Large intestine (tissue), 12 donors: ENCODE data around the gene TSPAN33. TPM values are rescaled to one million over a fixed set of nuclear protein-coding genes. Genes with fewer than 3 reads are reported as not detected.
A peak's percentile ranks its signal among the peaks of the same experiment; 100 is the strongest.

Source experiments
- DNase-seq, 2 donors: peaks; one replicate each; pipeline versions ENCODE4 v3.0.0 to v3.0.0-alpha.2; 2013
- H3K27ac ChIP-seq: one replicate; pipeline ENCODE4 v1.5.1; 2013; ENCODE audit warnings: low read length
- H3K27me3 ChIP-seq: 2 replicates; pipeline ENCODE4 v1.6.1; 2013; ENCODE audit warnings: low read length; ENCODE audit not compliant: control insufficient read depth, insufficient read depth
- H3K36me3 ChIP-seq: 2 replicates; pipeline ENCODE4 v1.6.1; 2013; ENCODE audit warnings: low read length; ENCODE audit not compliant: control insufficient read depth, insufficient read depth
- H3K4me1 ChIP-seq: one replicate; pipeline ENCODE4 v1.6.1; 2013; ENCODE audit warnings: low read length; ENCODE audit not compliant: control insufficient read depth, insufficient read depth
- H3K4me3 ChIP-seq: one replicate; pipeline ENCODE4 v1.5.1; 2013; ENCODE audit warnings: low read length
- H3K9me3 ChIP-seq: one replicate; pipeline ENCODE4 v1.6.1; 2013; ENCODE audit warnings: mild to moderate bottlenecking, low read depth, low read length, moderate library complexity; ENCODE audit not compliant: control insufficient read depth
- WGBS: methylation state at CpG from one replicate; pipeline ENCODE4 v1.1.5; 2013; ENCODE audit warnings: low lambda C conversion rate; ENCODE audit not compliant: insufficient coverage; 5-methylcytosine and 5-hydroxymethylcytosine counted together
- long read RNA-seq, 11 donors: transcript quantifications; one replicate each; lab custom pipeline, GENCODE V29; 2026
- polyA plus RNA-seq: library from polyadenylated mRNA; unstranded; fragments of 120-200 nt; gene quantifications from one replicate; pipeline ENCODE4 v1.2.1, GENCODE V29; 2013

Gene TSPAN33
- 9.6 TPM for polyA plus RNA-seq
- long read RNA-seq, donor 1, transcript TSPAN33-201 (8 exons, 1,863 nt) = major isoform, 7 of 7 reads
- long read RNA-seq, donor 1, partial matches to known transcripts = 0 of 7 reads
- long read RNA-seq, donor 1, other reads (novel, unspliced or antisense) = 0 of 7 reads
- long read RNA-seq, donor 2, transcript TSPAN33-201 (8 exons, 1,863 nt) = major isoform, 9 of 10 reads
- long read RNA-seq, donor 2, partial matches to known transcripts = 0 of 10 reads
- long read RNA-seq, donor 2, other reads (novel, unspliced or antisense) = 0 of 10 reads
- long read RNA-seq, donor 3, transcript TSPAN33-201 (8 exons, 1,863 nt) = major isoform, 8 of 8 reads
- long read RNA-seq, donor 3, partial matches to known transcripts = 0 of 8 reads
- long read RNA-seq, donor 3, other reads (novel, unspliced or antisense) = 0 of 8 reads
- long read RNA-seq, donor 4 = 0 reads
- long read RNA-seq, donor 5, transcript TSPAN33-201 (8 exons, 1,863 nt) = major isoform, 5 of 5 reads
- long read RNA-seq, donor 5, partial matches to known transcripts = 0 of 5 reads
- long read RNA-seq, donor 5, other reads (novel, unspliced or antisense) = 0 of 5 reads
- long read RNA-seq, donor 6, partial matches to known transcripts = 0 of 4 reads
- long read RNA-seq, donor 6, other reads (novel, unspliced or antisense) = 0 of 4 reads
- long read RNA-seq, donor 7, partial matches to known transcripts = 0 of 1 reads
- long read RNA-seq, donor 7, other reads (novel, unspliced or antisense) = 0 of 1 reads
- long read RNA-seq, donor 8, partial matches to known transcripts = 0 of 3 reads
- long read RNA-seq, donor 8, other reads (novel, unspliced or antisense) = 0 of 3 reads
- long read RNA-seq, donor 9, partial matches to known transcripts = 0 of 3 reads
- long read RNA-seq, donor 9, other reads (novel, unspliced or antisense) = 0 of 3 reads
- long read RNA-seq, donor 10, transcript TSPAN33-201 (8 exons, 1,863 nt) = major isoform, 6 of 7 reads
- long read RNA-seq, donor 10, partial matches to known transcripts = 0 of 7 reads
- long read RNA-seq, donor 10, other reads (novel, unspliced or antisense) = 0 of 7 reads
- long read RNA-seq, donor 11, partial matches to known transcripts = 0 of 3 reads
- long read RNA-seq, donor 11, other reads (novel, unspliced or antisense) = 0 of 3 reads

GRCh38 chr7:129144095-129144833 lies at the start of gene TSPAN33:
TSS of gene TSPAN33 (plus strand) at chr7:129144707. CDS start at chr7:129144981, 274 bp downstream.
- Histone ChIP-seq H3K4me1 (peaks cover 5% of the 10 kb centered on the region), H3K36me3 (no peaks in the 10 kb centered on the region), H3K4me3 (peak within 1 kb of the TSS; percentile 50), H3K27ac (no peak within 1 kb of the TSS), H3K27me3 (peaks cover 19% of the 10 kb centered on the region), H3K9me3 (no peaks in the 10 kb centered on the region)
- WGBS = no CpG with 5 or more reads among the region's 43 CpGs
- peak; percentile 43 to 74 for DNase-seq

DNA sequence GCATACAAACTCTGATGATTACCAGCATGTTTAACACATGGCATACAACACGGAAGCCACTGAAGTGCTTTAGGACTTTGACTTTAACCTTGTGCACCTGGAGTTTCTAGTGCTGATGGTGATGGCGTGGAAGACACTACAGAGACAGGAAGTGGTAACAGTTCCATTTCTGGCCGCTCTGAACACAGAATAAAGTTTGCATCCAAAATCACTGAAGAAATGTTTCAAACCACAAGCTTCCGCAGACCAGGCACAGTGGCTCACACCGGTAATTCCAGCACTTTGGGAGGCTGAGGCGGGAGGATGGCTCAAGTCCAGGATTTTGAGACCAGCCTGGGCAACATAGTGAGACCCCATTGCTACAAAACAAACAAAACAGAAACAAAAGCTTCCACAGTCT lies 49.2 kb upstream of the TSPAN33 start:
- no peaks in the 10 kb centered on the region for H3K9me3 ChIP-seq
- H3K27me3 ChIP-seq = no peaks in the 10 kb centered on the region
- no peak overlapping the region for H3K27ac ChIP-seq
- DNase-seq = peak in 1 of 2 donors; percentile 58
- no peaks in the 10 kb centered on the region for H3K36me3 ChIP-seq
- no peak overlapping the region for H3K4me3 ChIP-seq
- WGBS = no CpG with 5 or more reads among the region's 6 CpGs
- peaks cover 4% of the 10 kb centered on the region for H3K4me1 ChIP-seq

DNA sequence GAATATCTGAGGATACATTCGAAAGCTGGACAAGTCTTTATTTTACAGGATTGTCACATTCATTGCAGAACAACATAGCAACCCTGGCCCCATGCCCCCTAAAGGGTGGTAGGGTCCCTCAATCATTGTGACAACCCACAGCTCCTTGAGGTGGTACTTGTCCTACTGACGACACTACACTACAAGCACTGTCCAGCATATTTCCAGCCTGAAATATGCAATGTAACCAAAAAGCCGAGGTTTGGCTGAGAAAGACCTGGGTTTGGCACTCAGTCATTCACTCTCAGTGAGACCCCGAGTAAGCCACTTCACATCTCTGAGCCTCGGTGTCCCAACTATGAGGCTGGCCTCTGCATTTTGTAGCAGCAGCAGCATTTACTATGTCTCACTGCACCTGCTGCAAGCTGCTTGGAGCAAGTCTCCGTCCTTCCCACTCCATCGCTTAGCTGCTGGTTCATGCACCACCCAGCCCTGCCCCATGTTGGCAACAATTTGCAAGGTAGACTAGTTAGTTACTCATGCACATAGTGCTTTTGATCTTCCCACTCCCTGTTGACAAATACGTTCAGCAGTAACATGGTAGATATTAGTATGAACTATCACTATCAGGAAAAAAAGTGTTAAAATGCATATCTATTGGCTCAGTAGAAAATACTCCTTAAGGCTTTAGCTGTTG lies 46.0 kb upstream of the TSPAN33 start:
- no peak for DNase-seq
- Histone ChIP-seq H3K27ac (no peak overlapping the region), H3K36me3 (no peaks in the 10 kb centered on the region), H3K4me1 (peaks cover 27% of the 10 kb centered on the region), H3K27me3 (no peaks in the 10 kb centered on the region), H3K9me3 (no peaks in the 10 kb centered on the region), H3K4me3 (no peak overlapping the region)
- no CpG with 5 or more reads among the region's 8 CpGs for WGBS

DNA sequence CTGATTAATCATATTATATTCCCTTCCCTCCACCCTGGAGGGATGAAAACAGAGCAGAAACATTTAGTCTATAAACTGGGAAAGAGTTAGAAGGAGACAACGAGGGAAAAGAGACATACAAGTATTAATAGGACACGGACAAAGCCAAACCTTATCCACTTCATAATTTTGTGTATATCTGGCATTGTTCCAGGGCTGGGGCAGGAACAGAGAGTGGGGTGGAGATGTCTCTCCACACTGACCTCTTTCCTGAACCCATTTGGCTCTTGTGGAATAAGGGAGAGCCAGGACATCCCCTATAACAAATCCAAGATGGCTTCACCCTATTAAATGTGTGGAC lies 43.7 kb upstream of the TSPAN33 start:
- Histone ChIP-seq H3K27me3 (no peaks in the 10 kb centered on the region), H3K4me3 (no peak overlapping the region), H3K27ac (peak overlapping the region; percentile 85), H3K9me3 (no peaks in the 10 kb centered on the region), H3K4me1 (peaks cover 35% of the 10 kb centered on the region), H3K36me3 (no peaks in the 10 kb centered on the region)
- no peak for DNase-seq
- no CpG with 5 or more reads among the region's 2 CpGs for WGBS

DNA sequence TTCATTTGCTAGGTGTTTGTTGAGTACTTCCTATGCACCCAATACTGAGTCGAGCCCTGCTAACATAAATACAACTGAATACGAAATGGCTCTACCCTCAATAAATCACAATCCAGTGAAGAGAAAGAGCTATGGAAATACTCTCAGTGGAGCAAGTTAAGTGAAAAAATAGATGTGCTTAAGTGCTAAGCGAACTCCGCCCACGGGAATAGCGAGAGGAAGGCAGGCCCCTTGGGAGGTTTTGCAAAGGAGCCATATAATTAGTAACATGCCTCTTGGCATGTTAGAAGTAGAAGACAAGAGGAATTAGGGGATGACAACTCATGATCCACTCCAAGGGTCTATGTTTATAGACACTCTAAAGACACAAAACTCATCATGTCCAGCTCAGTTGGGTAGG lies 42.8 kb upstream of the TSPAN33 start:
- no peaks in the 10 kb centered on the region for H3K36me3 ChIP-seq
- H3K4me1 ChIP-seq = peaks cover 35% of the 10 kb centered on the region
- no peaks in the 10 kb centered on the region for H3K27me3 ChIP-seq
- WGBS = 67% methylated on average over 1 of the region's 6 CpGs
- H3K9me3 ChIP-seq = no peaks in the 10 kb centered on the region
- peak overlapping the region; percentile 85 for H3K27ac ChIP-seq
- DNase-seq = peak in 1 of 2 donors; percentile 13
- no peak overlapping the region for H3K4me3 ChIP-seq

- Histone ChIP-seq H3K9me3 (no peaks in the 10 kb centered on the region), H3K27ac (peak overlapping the region; percentile 85), H3K27me3 (no peaks in the 10 kb centered on the region), H3K36me3 (no peaks in the 10 kb centered on the region), H3K4me3 (no peak overlapping the region), H3K4me1 (peaks cover 35% of the 10 kb centered on the region)
- WGBS = 100% methylated on average over 1 of the region's 4 CpGs
- DNase-seq = no peak
Measured at GRCh38 chr7:129103561-129104324, 40.8 kb upstream of the TSPAN33 start.

- H3K9me3 ChIP-seq = no peaks in the 10 kb centered on the region
- H3K27me3 ChIP-seq = no peaks in the 10 kb centered on the region
- H3K27ac ChIP-seq = no peak overlapping the region
- H3K36me3 ChIP-seq = no peaks in the 10 kb centered on the region
- WGBS = 100% methylated on average over 1 of the region's 4 CpGs
- H3K4me3 ChIP-seq = no peak overlapping the region
- DNase-seq = no peak
- H3K4me1 ChIP-seq = peaks cover 8% of the 10 kb centered on the region
Measured at GRCh38 chr7:129108581-129108980, 35.9 kb upstream of the TSPAN33 start.

DNA sequence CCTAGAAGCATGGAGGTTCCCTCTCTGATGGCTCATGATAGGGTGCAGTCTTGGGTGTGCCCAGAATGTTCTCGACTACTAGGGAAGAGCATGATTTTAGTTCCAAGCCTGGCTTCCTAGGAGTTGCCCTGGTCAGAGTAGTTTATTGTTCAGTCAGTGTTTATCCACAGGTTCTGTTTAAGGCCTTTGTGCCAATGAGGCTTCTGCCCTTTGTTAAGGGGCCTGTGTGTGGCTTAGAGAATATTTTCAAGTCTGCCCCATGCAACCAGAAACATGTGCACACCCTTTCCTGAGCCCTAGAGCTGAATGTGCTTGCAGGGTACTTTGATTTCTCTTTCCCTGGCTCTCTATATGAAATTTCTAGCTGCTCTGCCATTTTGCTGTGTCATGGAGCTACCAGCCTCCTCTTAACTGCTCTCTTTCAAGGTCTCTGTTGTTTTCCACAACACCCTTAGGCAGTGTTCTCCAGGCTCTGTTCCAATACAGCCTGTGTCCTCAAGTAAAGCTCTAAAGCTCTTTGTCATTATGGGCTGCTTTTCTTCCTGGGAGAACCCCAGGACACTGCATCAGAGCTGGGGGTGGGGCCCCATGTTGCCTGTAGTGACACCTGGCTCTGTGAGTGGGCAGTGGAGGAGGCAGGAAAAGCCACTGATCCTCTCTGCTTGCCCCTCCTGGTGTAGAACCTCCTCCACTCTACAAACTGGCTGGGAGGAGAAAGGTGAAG lies 34.1 kb upstream of the TSPAN33 start:
- Histone ChIP-seq H3K4me1 (no peaks in the 10 kb centered on the region), H3K9me3 (peaks cover under 1% of the 10 kb centered on the region), H3K4me3 (no peak overlapping the region), H3K27ac (no peak overlapping the region), H3K27me3 (no peaks in the 10 kb centered on the region), H3K36me3 (no peaks in the 10 kb centered on the region)
- no peak for DNase-seq
- no CpG with 5 or more reads among the region's 1 CpG for whole genome bisulfite sequencing

GRCh38 chr7:129110982-129111376 lies 33.5 kb upstream of the TSPAN33 start:
- H3K27me3 ChIP-seq = no peaks in the 10 kb centered on the region
- H3K9me3 ChIP-seq = peaks cover 2% of the 10 kb centered on the region
- H3K4me1 ChIP-seq = no peaks in the 10 kb centered on the region
- no peak overlapping the region for H3K4me3 ChIP-seq
- DNase-seq = no peak
- no peak overlapping the region for H3K27ac ChIP-seq
- H3K36me3 ChIP-seq = no peaks in the 10 kb centered on the region
